Measurements from ENCODE around the gene PRKACB. TPM values are rescaled to one million over a fixed set of nuclear protein-coding genes. Genes with fewer than 3 reads are reported as not detected.

The PRKACB gene
- total RNA-seq, 1 donor from 2014 or later: 43.1 TPM

DNA sequence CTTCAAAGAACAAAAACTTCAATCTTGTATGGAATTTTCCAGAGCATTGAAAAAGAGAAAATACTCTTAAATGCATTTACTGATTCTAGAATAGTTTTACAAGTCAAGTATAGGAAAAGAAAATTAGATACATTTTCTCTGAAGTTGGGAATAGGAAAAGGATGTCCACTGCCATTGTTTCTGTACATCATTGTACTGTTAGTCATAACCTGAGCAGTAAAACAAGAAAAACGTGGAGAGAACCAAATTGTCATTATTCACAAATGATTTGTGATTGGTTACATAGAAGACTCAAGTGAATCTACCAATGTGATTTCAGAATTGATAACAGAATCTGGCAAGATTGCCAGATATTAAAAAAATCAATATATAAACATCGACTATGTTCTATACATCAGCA, 27.4 kb downstream of the PRKACB start:
- Mint-ChIP-seq H3K27me3 (ENCODE audit: low read depth) (no peaks in the 10 kb centered on the region), H3K4me3 (ENCODE audit: unreplicated experiment) (no peak overlapping the region), H3K27ac (ENCODE audit: unreplicated experiment) (no peak overlapping the region), H3K4me1 (ENCODE audit: low read depth) (peaks cover 20% of the 10 kb centered on the region), H3K9me3 (ENCODE audit: low read depth) (no peaks in the 10 kb centered on the region), H3K36me3 (ENCODE audit: low read depth) (no peaks in the 10 kb centered on the region)
- no peak for DNase-seq (ENCODE audit: low spot score)
- TF ChIP-seq, protein P1, sequence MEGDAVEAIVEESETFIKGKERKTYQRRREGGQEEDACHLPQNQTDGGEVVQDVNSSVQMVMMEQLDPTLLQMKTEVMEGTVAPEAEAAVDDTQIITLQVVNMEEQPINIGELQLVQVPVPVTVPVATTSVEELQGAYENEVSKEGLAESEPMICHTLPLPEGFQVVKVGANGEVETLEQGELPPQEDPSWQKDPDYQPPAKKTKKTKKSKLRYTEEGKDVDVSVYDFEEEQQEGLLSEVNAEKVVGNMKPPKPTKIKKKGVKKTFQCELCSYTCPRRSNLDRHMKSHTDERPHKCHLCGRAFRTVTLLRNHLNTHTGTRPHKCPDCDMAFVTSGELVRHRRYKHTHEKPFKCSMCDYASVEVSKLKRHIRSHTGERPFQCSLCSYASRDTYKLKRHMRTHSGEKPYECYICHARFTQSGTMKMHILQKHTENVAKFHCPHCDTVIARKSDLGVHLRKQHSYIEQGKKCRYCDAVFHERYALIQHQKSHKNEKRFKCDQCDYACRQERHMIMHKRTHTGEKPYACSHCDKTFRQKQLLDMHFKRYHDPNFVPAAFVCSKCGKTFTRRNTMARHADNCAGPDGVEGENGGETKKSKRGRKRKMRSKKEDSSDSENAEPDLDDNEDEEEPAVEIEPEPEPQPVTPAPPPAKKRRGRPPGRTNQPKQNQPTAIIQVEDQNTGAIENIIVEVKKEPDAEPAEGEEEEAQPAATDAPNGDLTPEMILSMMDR (IDR thresholded peaks at IDR 0.05): no peak

DNA sequence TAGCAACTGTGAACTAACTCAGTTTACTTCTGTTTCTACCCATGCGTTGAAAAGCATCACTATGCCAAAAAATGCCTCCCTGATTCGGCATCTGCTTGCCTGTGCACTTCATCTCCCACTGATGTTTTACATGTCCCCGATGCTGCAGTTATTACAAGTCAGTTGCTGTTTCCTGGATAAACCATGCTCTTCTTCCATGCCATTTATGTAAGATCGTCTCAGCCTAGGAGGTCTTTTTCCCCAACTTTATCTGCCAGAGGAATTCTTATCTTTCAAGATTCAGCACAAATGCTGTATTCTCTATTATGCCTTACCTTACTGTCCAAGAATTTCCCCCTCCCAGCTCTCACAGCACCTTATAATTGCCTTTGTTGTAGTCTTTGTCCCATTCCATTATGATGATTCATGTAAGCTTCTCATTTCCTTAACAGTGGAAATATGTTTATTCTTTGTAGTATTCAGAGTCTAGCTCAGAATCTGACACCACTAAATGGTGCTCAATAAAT, 30.0 kb downstream of the PRKACB start:
- no peaks in the 10 kb centered on the region for H3K9me3 Mint-ChIP-seq (ENCODE audit: low read depth)
- DNase-seq (ENCODE audit: low spot score): no peak
- H3K36me3 Mint-ChIP-seq (ENCODE audit: low read depth): no peaks in the 10 kb centered on the region
- H3K27me3 Mint-ChIP-seq (ENCODE audit: low read depth): no peaks in the 10 kb centered on the region
- TF ChIP-seq, protein P1 (IDR thresholded peaks at IDR 0.05): no peak
- H3K4me1 Mint-ChIP-seq (ENCODE audit: low read depth): peaks cover 24% of the 10 kb centered on the region
- no peak overlapping the region for H3K27ac Mint-ChIP-seq (ENCODE audit: unreplicated experiment)
- no peak overlapping the region for H3K4me3 Mint-ChIP-seq (ENCODE audit: unreplicated experiment)

DNA sequence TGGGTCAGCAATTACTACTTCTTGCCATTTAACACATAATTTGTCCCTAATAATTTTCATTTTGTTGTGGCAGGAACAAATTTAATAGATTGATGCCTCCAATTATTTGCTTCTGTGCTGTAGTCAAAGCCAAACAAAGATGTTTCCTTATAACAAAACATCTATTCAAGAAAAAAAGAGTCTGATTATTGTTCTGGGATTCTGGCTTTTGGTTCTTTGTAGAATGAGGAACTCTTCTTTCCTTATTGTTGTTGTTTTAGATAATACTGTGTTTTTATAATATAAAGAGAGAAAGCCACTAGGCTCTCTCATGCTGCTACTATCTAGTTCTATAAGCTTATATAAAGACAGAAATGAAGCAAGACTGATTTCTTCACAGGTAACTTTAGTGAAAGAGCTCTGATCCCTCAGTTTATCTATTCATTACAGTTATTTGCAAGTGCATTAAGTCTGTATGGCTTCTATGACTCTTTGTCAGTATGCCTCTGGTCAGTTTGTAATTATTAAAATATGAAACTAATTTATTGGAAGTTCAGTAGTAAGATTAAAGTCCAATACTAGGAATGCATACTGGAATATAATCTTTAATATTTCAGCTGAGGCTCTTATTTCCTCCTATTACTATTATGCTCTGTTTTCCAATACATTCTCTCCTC, 37.4 kb downstream of the PRKACB start:
- H3K27me3 Mint-ChIP-seq (ENCODE audit: low read depth): no peaks in the 10 kb centered on the region
- peaks cover 5% of the 10 kb centered on the region for H3K4me1 Mint-ChIP-seq (ENCODE audit: low read depth)
- DNase-seq (ENCODE audit: low spot score): no peak
- TF ChIP-seq, protein P1 (IDR thresholded peaks at IDR 0.05): no peak
- H3K36me3 Mint-ChIP-seq (ENCODE audit: low read depth): peaks cover 4% of the 10 kb centered on the region
- no peak overlapping the region for H3K4me3 Mint-ChIP-seq (ENCODE audit: unreplicated experiment)
- peaks cover 2% of the 10 kb centered on the region for H3K9me3 Mint-ChIP-seq (ENCODE audit: low read depth)
- no peak overlapping the region for H3K27ac Mint-ChIP-seq (ENCODE audit: unreplicated experiment)

DNA sequence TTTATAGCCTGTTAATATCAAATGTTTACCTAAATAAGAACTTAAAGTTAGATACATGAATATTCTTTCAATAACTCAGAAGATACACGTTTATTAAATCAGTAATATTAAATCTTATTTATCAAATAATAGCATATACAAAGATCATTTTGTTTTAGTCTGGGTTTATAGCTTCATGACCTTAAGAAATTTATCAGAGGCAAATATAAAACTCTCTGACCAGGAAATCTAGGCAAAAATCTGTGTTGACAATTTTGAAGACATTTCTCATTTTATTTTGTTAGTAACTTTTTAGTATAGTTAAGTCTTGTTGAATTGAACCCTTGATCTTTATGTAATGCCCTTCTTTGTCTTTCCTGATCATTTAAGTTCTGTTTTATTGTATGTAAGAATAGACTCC, 46.4 kb downstream of the PRKACB start:
- Mint-ChIP-seq H3K27ac (ENCODE audit: unreplicated experiment) (no peak overlapping the region), H3K9me3 (ENCODE audit: low read depth) (peaks cover 26% of the 10 kb centered on the region), H3K4me1 (ENCODE audit: low read depth) (no peaks in the 10 kb centered on the region), H3K27me3 (ENCODE audit: low read depth) (no peaks in the 10 kb centered on the region), H3K36me3 (ENCODE audit: low read depth) (peaks cover 34% of the 10 kb centered on the region), H3K4me3 (ENCODE audit: unreplicated experiment) (no peak overlapping the region)
- no peak for DNase-seq (ENCODE audit: low spot score)
- TF ChIP-seq, protein P1 (IDR thresholded peaks at IDR 0.05): no peak

DNA sequence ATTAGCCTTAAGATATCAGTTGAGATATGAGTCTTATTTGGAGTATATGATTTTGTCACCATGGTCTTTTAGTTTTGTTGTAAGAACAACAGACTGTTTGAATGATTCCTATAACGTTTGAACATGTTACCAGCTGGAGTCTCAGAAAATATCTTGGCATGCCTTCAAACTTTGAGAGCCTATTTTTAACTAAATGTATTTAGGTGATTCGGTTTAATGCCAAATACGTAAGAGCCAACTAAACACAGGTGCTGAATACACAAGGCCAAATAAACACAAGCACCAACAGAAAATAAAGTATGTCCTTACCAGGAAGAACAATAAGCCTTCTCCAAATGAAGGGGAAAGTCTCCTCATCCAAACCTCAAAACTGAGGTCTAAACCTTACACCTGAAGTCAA, 48.6 kb downstream of the PRKACB start:
- H3K4me1 Mint-ChIP-seq (ENCODE audit: low read depth): no peaks in the 10 kb centered on the region
- H3K27me3 Mint-ChIP-seq (ENCODE audit: low read depth): no peaks in the 10 kb centered on the region
- no peak overlapping the region for H3K27ac Mint-ChIP-seq (ENCODE audit: unreplicated experiment)
- H3K36me3 Mint-ChIP-seq (ENCODE audit: low read depth): peaks cover 31% of the 10 kb centered on the region
- peaks cover 26% of the 10 kb centered on the region for H3K9me3 Mint-ChIP-seq (ENCODE audit: low read depth)
- no peak for DNase-seq (ENCODE audit: low spot score)
- no peak overlapping the region for H3K4me3 Mint-ChIP-seq (ENCODE audit: unreplicated experiment)
- TF ChIP-seq, protein P1 (IDR thresholded peaks at IDR 0.05): no peak
